Stimulated activated CD8-positive, alpha-beta memory T cell treated with anti-CD3 and anti-CD28 coated beads, Interleukin-7, amount 100 ng/mL, for 4 hours (primary cell): Measurements from ENCODE around the gene RASEF.
"Not testable (repeated sequence)": the region's sequence is repeated elsewhere in the genome, so short reads cannot be mapped to it uniquely, and the experiment has no call there.

Source experiments
- DNase-seq, 2 donors: peaks; one replicate each; pipeline ENCODE4 v3.0.0-alpha.2; 2020; ENCODE audit warnings: low read depth in 2 of 2

The RASEF gene

DNA sequence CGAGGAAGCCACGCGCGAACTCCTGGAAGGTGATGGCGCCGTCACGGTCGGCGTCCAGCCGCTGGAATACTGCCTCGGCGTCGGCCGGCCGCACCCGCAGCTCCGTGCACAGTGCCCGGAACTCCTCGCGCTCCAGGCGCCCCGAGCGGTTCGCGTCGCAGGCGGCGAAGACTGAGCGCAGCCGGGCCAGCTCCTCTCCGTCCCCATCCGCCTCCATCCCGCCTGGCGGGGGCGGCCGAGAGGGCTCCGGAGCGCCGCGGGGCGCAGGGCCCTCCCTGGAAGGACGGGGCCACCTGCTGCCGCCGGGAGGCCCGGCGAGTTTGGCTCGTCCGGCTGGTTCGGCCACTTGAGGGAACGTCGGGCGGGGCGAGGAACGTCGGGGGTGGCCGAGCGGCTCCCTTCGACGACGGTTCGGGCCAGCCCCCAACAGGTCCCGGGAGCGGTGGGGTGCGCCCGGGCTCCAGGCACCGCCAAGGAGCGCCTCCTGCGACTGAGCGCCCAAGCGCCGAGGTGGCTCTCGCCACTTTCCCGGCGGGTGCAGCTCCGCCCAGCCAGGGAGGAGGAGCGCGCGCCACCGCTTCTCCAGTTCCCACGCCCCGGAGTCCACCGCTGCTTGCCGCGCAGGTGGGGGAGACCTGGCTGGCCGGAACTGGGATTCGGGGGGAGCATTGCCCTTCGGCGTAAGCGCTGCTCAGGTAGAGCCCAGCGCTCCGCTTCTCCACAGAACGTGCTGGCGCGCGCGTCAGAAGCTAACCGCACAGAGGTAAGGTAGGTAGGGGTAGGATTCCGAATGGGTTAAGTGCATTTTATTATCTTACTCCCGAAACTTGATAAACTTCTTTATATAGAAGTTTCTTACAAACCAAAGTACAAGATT, at the start of gene RASEF:
RASEF (minus strand) TSS at position 492 of the 877 bp plus-strand sequence; CDS start at position 217, 275 bp downstream.
- DNase-seq: no peak

DNA sequence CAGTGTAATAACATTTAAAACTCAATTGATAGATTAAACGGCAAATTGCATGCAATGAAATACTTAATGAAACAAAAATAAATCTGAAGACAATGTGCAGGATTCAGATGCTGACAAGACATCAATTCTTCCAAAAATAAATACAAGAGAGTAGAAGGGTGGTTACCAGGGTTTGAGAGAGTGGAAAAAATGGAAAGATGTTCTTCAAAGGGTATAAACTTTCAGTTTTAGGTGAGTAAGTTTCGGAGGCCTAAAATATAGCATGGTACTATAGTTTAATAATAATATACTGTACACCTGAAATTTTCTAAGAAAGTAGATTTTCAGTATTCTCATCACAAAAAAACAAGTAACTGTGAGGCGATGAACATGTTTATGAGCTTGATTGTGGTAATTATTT, 48.2 kb upstream of the RASEF start:
- no peak for DNase-seq

- no peak for DNase-seq
These were observed 46.4 kb upstream of the RASEF start for GRCh38 chr9:83109296-83109695.

DNA sequence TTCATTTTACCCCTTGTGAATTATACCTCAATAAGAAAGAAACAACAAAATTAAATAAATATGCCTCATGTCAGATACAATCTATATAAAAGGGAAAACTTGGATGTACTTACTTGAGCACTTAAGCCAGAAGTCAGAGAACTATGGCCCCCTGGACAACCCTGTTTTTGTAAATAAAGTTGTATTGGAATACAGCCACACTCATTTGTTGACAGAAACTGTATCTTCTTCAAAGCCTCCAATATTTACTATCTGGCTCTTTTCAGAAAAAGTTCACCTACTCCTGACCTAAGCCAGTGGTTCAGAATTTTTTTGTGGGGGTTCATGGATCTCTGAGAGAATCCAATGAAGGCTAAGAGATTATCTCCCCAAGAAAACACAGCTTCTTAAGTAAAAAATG, 45.3 kb upstream of the RASEF start:
- no peak for DNase-seq

DNA sequence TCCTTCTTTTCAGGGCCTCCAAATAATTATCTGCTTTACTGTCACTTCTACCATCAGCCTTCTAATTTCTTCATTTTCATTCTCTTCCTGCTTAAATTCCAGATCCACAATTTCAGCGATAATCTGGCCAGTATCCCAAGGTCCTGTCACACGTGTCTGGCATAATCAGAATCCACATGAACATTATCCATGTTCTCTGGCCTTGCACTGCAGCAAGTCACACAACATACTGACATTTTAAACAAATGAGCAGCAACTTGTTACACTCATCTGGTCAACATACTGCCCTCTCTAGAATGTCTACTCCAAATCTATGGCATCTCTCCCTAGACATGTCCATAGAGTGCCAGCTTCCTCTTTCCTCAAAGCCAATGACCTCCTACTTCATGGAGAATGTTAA, 43.8 kb upstream of the RASEF start:
- no peak for DNase-seq

DNA sequence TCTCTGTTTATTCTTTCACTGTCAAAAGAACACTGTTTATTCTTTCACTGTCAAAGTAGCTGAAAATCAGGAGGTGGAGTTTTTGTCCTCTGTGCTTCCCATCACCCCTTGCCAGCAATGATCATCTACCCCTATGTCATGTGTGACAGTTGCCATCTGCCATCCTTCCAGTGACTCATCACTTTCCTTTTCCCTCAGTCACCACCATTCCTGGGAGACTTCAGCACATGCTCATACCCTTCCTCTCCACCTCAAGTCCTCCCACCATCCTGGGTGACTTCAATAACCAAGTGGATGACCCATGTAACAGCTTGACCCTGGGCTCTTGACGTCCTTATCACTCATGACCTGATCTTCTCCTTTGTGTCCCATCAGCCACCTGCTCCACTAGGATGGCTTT, 43.3 kb upstream of the RASEF start:
- DNase-seq: no peak

GRCh38 chr9:83097633-83098032, 34.7 kb upstream of the RASEF start:
- no peak for DNase-seq

GRCh38 chr9:83093311-83093710, 30.4 kb upstream of the RASEF start:
- DNase-seq: not testable (repeated sequence)

GRCh38 chr9:83081846-83082245, 18.9 kb upstream of the RASEF start:
- no peak for DNase-seq

GRCh38 chr9:83081010-83081409, 18.1 kb upstream of the RASEF start:
- DNase-seq: no peak

DNA sequence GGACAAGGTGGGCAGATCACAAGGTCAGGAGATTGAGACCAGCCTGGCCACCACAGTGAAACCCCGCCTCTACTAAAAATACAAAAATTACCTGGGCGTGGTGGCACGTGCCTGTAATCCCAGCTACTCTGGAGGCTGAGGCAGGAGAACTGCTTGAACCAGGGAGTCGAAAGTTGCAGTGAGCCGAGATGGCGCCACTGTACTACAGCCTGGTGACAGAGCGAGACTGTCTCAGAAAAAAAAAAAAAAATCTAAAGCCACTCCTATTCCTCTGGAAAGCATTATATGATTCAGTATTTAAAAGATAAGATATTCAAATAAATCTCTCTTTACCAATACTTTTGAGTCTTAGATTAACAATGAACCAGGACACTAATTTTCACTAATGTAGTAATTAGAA, 13.0 kb upstream of the RASEF start:
- DNase-seq: not testable (repeated sequence)

GRCh38 chr9:83072498-83072897, 9.6 kb upstream of the RASEF start:
- not testable (repeated sequence) for DNase-seq

GRCh38 chr9:83071626-83072025, 8.7 kb upstream of the RASEF start:
- no peak for DNase-seq

GRCh38 chr9:83070261-83070660, 7.3 kb upstream of the RASEF start:
- DNase-seq: no peak

DNA sequence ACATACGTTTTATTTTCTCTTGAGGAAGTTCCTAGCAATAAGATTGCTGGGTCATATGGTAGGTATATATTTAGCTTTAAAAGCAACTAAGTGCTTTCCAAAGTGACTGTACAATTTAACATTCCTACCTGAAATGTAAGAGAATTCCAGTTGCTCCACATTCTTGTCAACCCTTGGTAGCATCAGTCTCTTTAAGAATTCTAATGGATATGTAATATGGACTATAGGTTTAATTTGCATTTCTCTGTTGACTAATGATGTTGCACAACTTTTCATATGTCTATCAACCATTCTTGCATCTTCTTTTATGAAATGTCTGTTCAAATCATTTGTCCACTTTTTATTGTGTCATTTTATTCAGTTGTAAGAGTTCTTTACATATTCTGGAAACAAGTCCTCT, 6.7 kb upstream of the RASEF start:
- no peak for DNase-seq

DNA sequence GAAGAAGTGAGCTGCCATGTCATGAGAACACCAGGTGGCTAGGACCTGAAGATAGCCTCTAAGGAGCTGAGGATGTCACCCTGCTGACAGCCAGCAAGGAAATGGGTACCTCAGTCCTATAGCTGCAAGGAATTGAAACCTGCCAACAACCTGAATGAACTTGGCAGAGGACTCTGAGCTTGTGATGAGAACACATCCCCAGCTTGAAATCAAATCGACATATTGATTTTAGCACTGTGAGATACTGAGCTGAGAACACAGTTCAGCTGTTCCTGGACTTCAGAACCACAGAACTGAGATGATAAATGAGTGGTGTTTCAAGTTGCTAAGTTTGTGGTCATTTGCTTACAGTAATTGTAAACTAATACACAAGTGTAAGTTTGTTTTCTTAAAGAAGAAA, 5.5 kb upstream of the RASEF start:
- no peak for DNase-seq

DNA sequence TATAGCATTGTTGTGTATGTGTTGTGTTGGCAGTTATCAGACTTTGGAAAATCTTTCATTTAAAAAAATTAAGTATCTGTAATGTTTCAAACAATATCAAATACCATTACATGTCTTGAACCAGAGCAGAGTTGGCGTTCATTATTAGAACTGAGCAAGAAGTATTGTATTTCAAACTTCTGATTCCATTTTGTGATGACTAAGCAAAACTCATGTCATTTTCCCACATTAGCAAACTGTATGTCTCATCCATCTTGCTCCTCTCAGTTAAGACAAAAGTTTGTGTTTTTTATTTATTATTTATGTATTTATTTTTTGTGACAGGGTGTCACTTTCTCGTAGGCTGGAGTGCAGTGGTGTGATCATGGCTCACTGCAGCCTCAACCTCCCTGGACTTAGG, 4.6 kb upstream of the RASEF start:
- DNase-seq: no peak

DNA sequence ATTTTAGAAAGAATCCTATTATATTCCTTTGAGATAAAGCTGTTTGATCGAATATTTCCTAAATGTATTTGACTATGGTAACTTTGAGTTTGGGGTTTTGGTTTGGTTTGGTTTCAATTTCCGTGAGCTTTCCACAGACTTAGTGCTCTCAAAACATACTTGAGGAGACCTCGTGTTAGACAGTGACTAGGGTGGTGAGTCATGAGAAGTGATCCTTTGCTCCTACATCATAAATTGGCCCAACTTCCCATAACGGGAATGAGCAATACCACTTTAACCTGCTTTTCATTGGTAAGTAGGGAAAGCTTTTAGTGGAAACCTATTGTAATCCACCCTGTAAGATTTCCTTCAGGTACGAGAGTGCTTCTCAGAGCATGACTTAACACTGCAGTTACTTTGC, 3.8 kb upstream of the RASEF start:
- DNase-seq: no peak

GRCh38 chr9:83065233-83065632, 2.3 kb upstream of the RASEF start:
- DNase-seq: no peak

DNA sequence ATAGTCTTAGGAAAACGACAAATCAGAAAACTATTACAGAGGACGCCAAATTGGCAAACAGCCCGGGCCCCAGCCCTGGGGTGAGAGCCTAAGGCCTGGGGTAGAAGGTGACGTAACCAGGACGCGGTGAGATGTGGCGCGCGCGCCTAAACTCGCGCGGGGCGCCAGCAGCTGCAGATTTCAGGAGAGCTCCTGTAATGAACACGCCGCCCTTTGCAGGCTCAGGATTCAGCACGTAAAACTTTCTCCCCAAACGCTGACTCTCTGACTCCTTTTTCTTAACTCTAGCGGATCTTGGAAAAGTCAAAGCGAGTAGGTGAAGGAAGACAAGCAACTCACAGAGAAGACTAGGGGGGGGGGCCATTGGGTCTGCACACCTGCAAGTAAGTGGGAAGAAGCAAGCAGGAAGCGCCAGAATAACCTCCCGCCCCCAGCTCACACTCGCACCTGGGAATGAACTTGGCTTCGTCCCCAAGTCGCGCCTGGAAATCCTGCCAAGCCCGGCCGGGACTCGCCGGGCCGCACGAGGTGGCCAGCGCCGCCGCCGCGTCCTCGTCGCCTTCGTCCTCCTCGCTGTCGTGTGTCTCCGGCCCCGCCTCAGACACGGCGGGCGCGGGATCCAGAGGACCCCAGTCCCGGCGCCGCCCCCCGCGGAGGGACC, 822 bp downstream of the RASEF start:
- DNase-seq: no peak

DNA sequence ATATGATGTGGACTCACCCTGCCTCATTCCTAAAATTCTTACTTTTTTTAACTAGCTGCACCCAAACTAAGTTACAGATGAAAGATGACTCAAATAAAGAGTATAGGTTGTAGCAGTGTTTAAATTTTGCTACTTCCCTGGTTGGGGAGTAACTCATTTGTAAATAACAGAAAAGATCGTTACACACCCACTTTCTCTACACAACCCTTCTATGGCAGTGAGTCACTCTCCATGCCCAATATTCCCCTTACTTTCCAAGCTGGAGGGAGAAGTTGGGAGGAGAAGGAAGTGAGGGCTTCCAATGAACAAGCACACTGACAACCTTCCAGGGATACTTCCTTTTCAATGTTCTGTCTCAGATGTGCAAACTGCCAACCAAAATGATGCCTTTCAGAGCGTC, 1.9 kb downstream of the RASEF start:
- no peak for DNase-seq

- no peak for DNase-seq
These were observed 2.4 kb downstream of the RASEF start for GRCh38 chr9:83060556-83060955.

DNA sequence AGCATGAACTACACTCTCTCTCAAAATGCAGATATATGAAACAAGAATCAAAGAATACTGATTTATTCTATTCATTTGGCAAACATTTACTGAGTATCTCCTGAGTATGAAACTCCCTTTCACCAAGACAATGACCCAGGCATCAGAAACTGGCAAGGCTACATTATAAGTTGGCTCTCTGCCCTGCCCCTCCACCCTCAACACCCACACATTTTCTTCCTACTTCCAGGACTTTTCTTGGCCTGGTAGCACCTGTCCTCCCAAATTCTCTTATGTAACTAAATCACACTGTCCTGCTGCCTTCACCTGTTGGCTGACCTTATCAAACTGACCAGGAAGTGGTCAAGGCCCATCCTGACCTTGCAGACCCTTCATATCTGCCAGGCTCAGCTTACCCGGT, 3.5 kb downstream of the RASEF start:
- DNase-seq: no peak
